Mucosa of gallbladder (tissue), 1 donor: ENCODE measurements around the gene IL33. TPM values are rescaled to one million over a fixed set of nuclear protein-coding genes. Genes with fewer than 3 reads are reported as not detected.

ENCODE experiments used
- DNase-seq: peaks from one replicate; pipeline ENCODE4 v3.0.0-alpha.2; 2020; ENCODE audit warnings: low spot score
- total RNA-seq: library from RNA; stranded (reverse); gene quantifications from one replicate; pipeline ENCODE4 v1.2.1, GENCODE V29; 2021
- donor health status: DM: no; HTN: no; CAD: no.

IL33 gene
- total RNA-seq, 1 donor from 2014 or later = 17.7 TPM

- no peak for DNase-seq
Measured at GRCh38 chr9:6216951-6217350, 1.3 kb downstream of the IL33 start.

- peak; percentile 24 for DNase-seq
Measured at GRCh38 chr9:6218099-6218502, 2.5 kb downstream of the IL33 start.

- DNase-seq = no peak
Measured at GRCh38 chr9:6219040-6219439, 3.4 kb downstream of the IL33 start.

- DNase-seq = no peak
Measured at GRCh38 chr9:6219981-6220380, 4.4 kb downstream of the IL33 start.

- no peak for DNase-seq
Measured at GRCh38 chr9:6224393-6225154, 9.0 kb downstream of the IL33 start.

- no peak for DNase-seq
Measured at GRCh38 chr9:6226696-6227095, 11.1 kb downstream of the IL33 start.

- no peak for DNase-seq
Measured at GRCh38 chr9:6229186-6229585, 13.6 kb downstream of the IL33 start.

GRCh38 chr9:6229619-6230018, 14.0 kb downstream of the IL33 start:
- DNase-seq = no peak

GRCh38 chr9:6230037-6230780, 14.6 kb downstream of the IL33 start:
- no peak for DNase-seq

- no peak for DNase-seq
Measured at GRCh38 chr9:6232336-6232945, 16.8 kb downstream of the IL33 start.

GRCh38 chr9:6234014-6234413, 18.4 kb downstream of the IL33 start:
- no peak for DNase-seq

- no peak for DNase-seq
Measured at GRCh38 chr9:6237267-6237666, 21.7 kb downstream of the IL33 start.

GRCh38 chr9:6239048-6239461, 23.4 kb downstream of the IL33 start:
- DNase-seq = peak; percentile 23

GRCh38 chr9:6239694-6240093, 24.1 kb downstream of the IL33 start:
- no peak for DNase-seq

GRCh38 chr9:6243746-6244145, 28.1 kb downstream of the IL33 start:
- no peak for DNase-seq

GRCh38 chr9:6247266-6247665, 31.7 kb downstream of the IL33 start:
- no peak for DNase-seq

GRCh38 chr9:6268826-6269397, 53.3 kb downstream of the IL33 start:
- DNase-seq = peak; percentile 27

- DNase-seq = no peak
Measured at GRCh38 chr9:6270896-6271295, 55.3 kb downstream of the IL33 start.

GRCh38 chr9:6271508-6272228, 56.1 kb downstream of the IL33 start:
- DNase-seq = no peak

GRCh38 chr9:6272229-6272598, 56.6 kb downstream of the IL33 start:
- peak; percentile 30 for DNase-seq

- DNase-seq = no peak
Measured at GRCh38 chr9:6277417-6277816, 61.8 kb downstream of the IL33 start.

GRCh38 chr9:6301858-6302257, 86.3 kb downstream of the IL33 start:
- no peak for DNase-seq
